Smooth muscle cell (in vitro differentiated cells): ENCODE results near the gene LAMA2. TPM values are rescaled to one million over a fixed set of nuclear protein-coding genes. Genes with fewer than 3 reads are reported as not detected.

ENCODE experiments used
- DNase-seq: peaks from one replicate; lab custom pipeline; 2025; ENCODE audit not compliant: unreplicated experiment; lab: John Stamatoyannopoulos, UW
- H2AFZ ChIP-seq: fragments of 200-600 bp; sonication (generic); 2 replicates; pipeline ENCODE4 v1.6.0; 2016; ENCODE audit warnings: antibody characterized with exemption, low read depth, mild to moderate bottlenecking
- H3F3A ChIP-seq: fragments of 200-600 bp; sonication (generic); 2 replicates; pipeline ENCODE4 v1.6.0; 2017; ENCODE audit warnings: antibody characterized with exemption, low read depth
- H3K27ac ChIP-seq: fragments of 200-600 bp; sonication (generic); 2 replicates; pipeline ENCODE4 v1.5.1; 2016; ENCODE audit warnings: low read depth, mild to moderate bottlenecking
- H3K27me3 ChIP-seq: fragments of 200-600 bp; sonication (generic); 2 replicates; pipeline ENCODE4 v1.6.1; 2016; ENCODE audit warnings: low read depth, mild to moderate bottlenecking
- H3K36me3 ChIP-seq: fragments of 200-600 bp; sonication (generic); 2 replicates; pipeline ENCODE4 v1.5.1; 2016; ENCODE audit warnings: low read depth
- H3K4me1 ChIP-seq: fragments of 200-600 bp; sonication (generic); 2 replicates; pipeline ENCODE4 v1.5.1; 2016; ENCODE audit warnings: low read depth
- H3K4me2 ChIP-seq: fragments of 200-600 bp; sonication (generic); 2 replicates; pipeline ENCODE4 v1.6.0; 2016; ENCODE audit warnings: mild to moderate bottlenecking
- H3K4me3 ChIP-seq: fragments of 200-600 bp; sonication (generic); 2 replicates; pipeline ENCODE4 v1.5.1; 2016; ENCODE audit warnings: mild to moderate bottlenecking
- H3K79me2 ChIP-seq: fragments of 200-600 bp; sonication (generic); 2 replicates; pipeline ENCODE4 v1.6.0; 2016; ENCODE audit warnings: low read depth, mild to moderate bottlenecking
- H3K9ac ChIP-seq: fragments of 200-600 bp; sonication (generic); 2 replicates; pipeline ENCODE4 v1.6.0; 2016; ENCODE audit warnings: low read depth
- H3K9me3 ChIP-seq: fragments of 200-600 bp; sonication (generic); replicated peaks from 2 replicates; pipeline ENCODE4 v1.5.1; 2016; ENCODE audit warnings: low read depth
- H4K20me1 ChIP-seq: fragments of 200-600 bp; sonication (generic); 2 replicates; pipeline ENCODE4 v1.6.0; 2016; ENCODE audit warnings: low read depth
- WGBS: methylation state at CpG from one replicate; pipeline ENCODE4 v1.1.7; 2016; ENCODE audit warnings: low lambda C conversion rate; 5-methylcytosine and 5-hydroxymethylcytosine counted together
- polyA plus RNA-seq: library from polyadenylated mRNA; unstranded; fragments of >200 nt; fragmentation: Nextera tagmentation; extraction: Ambion mirVana; gene quantifications from 2 replicates; pipeline ENCODE4 v1.2.1, GENCODE V29; 2016
- total RNA-seq: library from RNA; depleted of rRNA; stranded (reverse); fragments of >200 nt; gene quantifications from 2 replicates; pipeline ENCODE4 v1.2.3, GENCODE V29; 2014
- TF ChIP-seq, protein P1 (sequence below): fragments of 200-600 bp; sonication (generic); IDR thresholded peaks from 2 replicates; pipeline ENCODE4 v1.5.1; 2017; ENCODE audit warnings: borderline replicate concordance, mild to moderate bottlenecking, antibody characterized with exemption; ENCODE audit not compliant: insufficient read depth, poor library complexity, severe bottlenecking

Gene LAMA2
- total and polyA plus RNA-seq, 2 experiments from 2014 or later: 21.7 to 92.9 TPM

- Histone ChIP-seq H3K79me2 (no peaks in the 10 kb centered on the region), H3F3A (peaks cover 27% of the 10 kb centered on the region), H3K9me3 (no peaks in the 10 kb centered on the region), H3K27me3 (no peaks in the 10 kb centered on the region), H3K9ac (no peak overlapping the region), H3K4me2 (no peak overlapping the region), H2AFZ (no peak overlapping the region), H3K36me3 (no peaks in the 10 kb centered on the region), H4K20me1 (no peaks in the 10 kb centered on the region), H3K4me1 (no peaks in the 10 kb centered on the region), H3K27ac (no peak overlapping the region), H3K4me3 (no peak overlapping the region)
- TF ChIP-seq, protein P1, sequence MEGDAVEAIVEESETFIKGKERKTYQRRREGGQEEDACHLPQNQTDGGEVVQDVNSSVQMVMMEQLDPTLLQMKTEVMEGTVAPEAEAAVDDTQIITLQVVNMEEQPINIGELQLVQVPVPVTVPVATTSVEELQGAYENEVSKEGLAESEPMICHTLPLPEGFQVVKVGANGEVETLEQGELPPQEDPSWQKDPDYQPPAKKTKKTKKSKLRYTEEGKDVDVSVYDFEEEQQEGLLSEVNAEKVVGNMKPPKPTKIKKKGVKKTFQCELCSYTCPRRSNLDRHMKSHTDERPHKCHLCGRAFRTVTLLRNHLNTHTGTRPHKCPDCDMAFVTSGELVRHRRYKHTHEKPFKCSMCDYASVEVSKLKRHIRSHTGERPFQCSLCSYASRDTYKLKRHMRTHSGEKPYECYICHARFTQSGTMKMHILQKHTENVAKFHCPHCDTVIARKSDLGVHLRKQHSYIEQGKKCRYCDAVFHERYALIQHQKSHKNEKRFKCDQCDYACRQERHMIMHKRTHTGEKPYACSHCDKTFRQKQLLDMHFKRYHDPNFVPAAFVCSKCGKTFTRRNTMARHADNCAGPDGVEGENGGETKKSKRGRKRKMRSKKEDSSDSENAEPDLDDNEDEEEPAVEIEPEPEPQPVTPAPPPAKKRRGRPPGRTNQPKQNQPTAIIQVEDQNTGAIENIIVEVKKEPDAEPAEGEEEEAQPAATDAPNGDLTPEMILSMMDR: no peak
- whole genome bisulfite sequencing: 91% methylated on average over 2 of the region's 2 CpGs
- DNase-seq: no peak
Measured at GRCh38 chr6:129542705-129543104, 659.8 kb downstream of the LAMA2 start.

DNA sequence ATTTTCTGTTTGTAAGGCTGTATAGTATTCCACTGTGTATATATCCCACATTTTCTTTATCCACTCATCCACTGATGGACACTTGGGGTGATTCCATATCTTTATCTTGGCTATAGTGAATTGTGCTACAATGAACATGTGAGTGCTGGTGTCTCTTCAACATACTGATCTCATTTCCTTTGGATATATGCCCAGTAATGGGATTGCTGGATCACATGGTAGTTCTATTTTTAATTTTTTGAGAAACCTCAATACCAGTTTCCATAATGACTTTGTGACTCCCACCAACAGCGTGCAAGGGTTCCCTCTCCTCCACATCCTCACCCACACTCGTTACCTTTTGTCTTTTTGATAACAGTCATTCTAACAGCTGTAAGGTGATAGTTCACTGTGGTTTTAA, 661.0 kb downstream of the LAMA2 start:
- Histone ChIP-seq H3K4me2 (no peak overlapping the region), H3K4me1 (no peaks in the 10 kb centered on the region), H3K9me3 (no peaks in the 10 kb centered on the region), H4K20me1 (no peaks in the 10 kb centered on the region), H3K4me3 (no peak overlapping the region), H3K36me3 (no peaks in the 10 kb centered on the region), H3K27me3 (no peaks in the 10 kb centered on the region), H3F3A (peaks cover 30% of the 10 kb centered on the region), H2AFZ (no peak overlapping the region), H3K27ac (no peak overlapping the region), H3K79me2 (no peaks in the 10 kb centered on the region), H3K9ac (no peak overlapping the region)
- TF ChIP-seq, protein P1: no peak
- no peak for DNase-seq
- 94% methylated on average over 2 of the region's 2 CpGs for WGBS

DNA sequence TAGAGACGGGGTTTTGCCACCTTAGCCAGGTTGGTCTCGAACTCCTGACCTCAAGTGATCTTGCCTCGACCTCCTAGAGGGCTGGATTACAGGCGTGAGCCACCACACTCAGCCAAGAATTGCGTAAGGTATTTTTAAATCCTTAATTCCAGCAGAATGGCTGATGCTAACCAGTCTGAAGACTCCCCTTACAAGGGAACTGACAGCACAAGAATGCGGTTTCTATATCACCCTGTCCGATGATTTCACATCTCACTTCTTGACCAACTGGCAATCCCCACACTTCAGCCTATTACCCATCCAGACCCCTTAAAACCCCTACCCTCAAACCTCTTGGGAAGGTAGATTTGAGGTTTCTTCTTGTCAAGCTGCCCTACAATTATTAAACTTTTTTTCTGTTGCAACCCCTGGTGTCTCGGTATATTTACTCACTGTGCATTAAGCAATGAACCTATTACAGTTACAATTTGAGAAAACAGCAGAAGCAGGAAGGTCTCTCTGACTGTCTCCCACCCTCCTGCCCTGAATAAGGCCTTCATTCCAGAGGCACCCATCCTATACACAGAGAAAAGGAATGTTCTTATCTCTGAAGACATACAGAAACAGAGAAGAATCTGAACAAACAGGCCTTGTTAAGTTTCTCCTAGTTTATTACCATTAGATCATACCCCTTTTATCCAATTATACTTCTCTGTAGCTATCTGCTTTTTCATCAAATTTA, 662.1 kb downstream of the LAMA2 start:
- Histone ChIP-seq H3K4me2 (peak overlapping the region; percentile 8), H3K4me1 (no peaks in the 10 kb centered on the region), H4K20me1 (no peaks in the 10 kb centered on the region), H3K27ac (peak overlapping the region; percentile 46), H3K9me3 (no peaks in the 10 kb centered on the region), H3K79me2 (no peaks in the 10 kb centered on the region), H3K27me3 (no peaks in the 10 kb centered on the region), H3K36me3 (no peaks in the 10 kb centered on the region), H3K4me3 (no peak overlapping the region), H3K9ac (no peak overlapping the region), H3F3A (peaks cover 30% of the 10 kb centered on the region), H2AFZ (no peak overlapping the region)
- WGBS: 64% methylated on average over 8 of the region's 8 CpGs
- DNase-seq: no peak
- TF ChIP-seq, protein P1: no peak

DNA sequence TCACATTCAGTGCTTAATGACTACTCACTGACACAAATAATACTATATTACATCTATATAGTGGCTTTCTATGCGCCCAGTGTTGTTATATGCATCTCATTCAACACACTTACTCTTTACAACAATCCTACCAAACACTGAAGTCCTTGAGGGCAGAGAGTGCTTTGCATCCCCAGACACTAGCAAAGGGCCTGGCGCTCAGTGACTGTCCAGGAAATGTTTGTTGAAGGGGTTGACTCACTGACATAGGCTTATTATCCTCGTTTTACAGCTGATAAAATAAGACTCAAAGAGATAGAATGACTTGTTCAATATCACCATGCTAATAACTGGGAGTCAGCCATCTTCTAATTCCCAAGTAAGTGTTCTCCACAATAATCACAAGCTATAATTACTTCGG, 663.8 kb downstream of the LAMA2 start:
- Histone ChIP-seq H2AFZ (peak overlapping the region; percentile 79), H3K27me3 (no peaks in the 10 kb centered on the region), H3K9me3 (no peaks in the 10 kb centered on the region), H3K27ac (peak overlapping the region; percentile 46), H3K4me1 (no peaks in the 10 kb centered on the region), H4K20me1 (no peaks in the 10 kb centered on the region), H3K4me2 (peak overlapping the region; percentile 69), H3K79me2 (no peaks in the 10 kb centered on the region), H3F3A (peaks cover 30% of the 10 kb centered on the region), H3K9ac (no peak overlapping the region), H3K4me3 (no peak overlapping the region), H3K36me3 (no peaks in the 10 kb centered on the region)
- 26% methylated on average over 4 of the region's 4 CpGs for WGBS
- DNase-seq: no peak
- TF ChIP-seq, protein P1: no peak
